Stimulated activated CD8-positive, alpha-beta memory T cell treated with anti-CD3 and anti-CD28 coated beads, Interleukin-15, amount 100 ng/mL, for 48 hours (primary cell): ENCODE results near the gene SHQ1.
"Not testable (repeated sequence)": the region's sequence is repeated elsewhere in the genome, so short reads cannot be mapped to it uniquely, and the experiment has no call there.

Experiments
- DNase-seq, 2 donors: peaks; one replicate each; pipeline ENCODE4 v3.0.0-alpha.2; 2020; ENCODE audit warnings: low read depth in 2 of 2

SHQ1 gene

DNA sequence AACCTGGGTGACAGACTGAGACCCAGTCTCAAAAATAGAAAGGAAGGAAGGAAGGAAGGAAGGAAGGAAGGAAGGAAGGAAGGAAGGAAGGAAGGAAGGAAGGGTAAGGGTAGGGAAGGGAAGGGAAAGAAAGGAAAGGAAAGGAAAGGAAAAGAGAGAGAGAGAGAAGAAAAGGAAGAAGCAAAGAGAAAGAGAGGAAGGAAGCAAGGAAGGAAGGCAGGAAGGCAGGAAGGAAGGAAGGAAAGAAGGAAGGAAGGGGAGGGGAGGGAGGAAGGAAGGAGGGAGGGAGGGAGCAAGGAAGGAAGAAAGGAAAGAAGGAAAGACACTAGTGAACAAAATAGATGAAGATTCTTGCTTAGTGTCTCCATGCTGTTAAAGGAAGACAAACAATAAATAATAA, 129.1 kb downstream of the SHQ1 start:
- DNase-seq = no peak

DNA sequence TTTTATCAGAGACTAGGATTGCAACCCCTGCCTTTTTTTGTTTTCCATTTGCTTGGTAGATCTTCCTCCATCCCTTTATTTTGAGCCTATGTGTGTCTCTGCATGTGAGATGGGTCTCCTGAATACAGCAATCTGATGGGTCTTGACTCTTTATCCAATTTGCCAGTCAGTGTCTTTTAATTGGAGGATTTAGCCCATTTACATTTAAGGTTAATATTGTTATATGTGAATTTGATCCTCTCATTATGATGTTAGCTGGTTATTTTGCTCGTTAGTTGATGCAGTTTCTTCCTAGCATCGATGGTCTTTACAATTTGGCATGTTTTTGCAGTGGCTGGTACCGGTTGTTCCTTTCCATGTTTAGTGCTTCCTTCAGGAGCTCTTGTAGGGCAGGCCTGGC, 134.1 kb downstream of the SHQ1 start:
- not testable (repeated sequence) for DNase-seq

DNA sequence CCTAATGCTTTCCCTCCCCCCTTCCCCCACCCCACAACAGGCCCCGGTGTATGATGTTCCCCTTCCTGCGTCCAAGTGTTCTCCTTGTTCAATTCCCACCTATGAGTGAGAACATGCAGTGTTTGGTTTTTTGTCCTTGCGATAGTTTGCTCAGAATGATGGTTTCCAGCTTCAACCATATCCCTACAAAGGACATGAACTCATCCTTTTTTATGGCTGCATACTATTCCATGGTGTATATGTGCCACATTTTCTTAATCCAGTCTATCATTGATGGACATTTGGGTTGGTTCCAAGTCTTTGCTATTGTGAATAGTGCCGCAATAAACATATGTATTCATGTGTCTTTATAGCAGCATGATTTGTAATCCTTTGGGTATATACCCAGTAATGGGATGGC, 137.8 kb downstream of the SHQ1 start:
- not testable (repeated sequence) for DNase-seq

DNA sequence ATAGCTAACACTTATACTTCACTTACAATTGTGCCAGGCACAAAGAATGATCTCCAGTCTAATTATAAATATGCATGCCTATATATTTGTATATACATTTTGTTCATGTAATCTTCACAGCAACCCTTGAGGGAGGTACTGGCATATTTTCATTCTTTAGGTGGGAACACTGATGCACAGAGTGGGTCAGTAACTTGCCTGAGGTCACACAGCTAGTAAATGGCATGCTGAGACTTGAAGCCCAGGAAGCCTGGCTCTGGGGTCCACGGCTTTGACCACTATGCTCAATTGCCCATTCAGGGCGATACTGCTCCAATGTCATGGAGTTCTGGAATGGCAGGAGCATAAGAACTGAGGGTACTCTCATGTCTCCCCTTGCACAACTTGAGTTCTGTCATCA, 139.8 kb downstream of the SHQ1 start:
- DNase-seq = no peak

DNA sequence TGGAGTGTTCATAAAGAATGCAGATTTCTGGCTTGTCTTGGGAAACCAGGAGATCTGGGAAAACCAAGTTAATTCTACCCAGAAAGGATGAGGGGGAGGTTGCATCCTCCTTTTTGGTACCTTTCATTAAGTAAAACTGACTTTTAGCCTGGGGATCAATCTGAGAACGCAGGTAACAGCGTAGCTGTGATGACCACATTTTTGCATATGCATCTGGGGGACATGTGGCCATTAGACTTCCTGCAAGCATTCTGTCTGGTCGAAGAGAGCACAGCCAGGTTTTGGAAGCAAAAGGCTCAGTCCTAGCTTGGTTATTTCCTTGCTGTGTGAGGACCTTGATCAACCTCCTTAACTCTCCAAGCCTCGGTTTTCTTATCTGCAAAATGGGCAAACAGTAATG, 145.2 kb downstream of the SHQ1 start:
- DNase-seq = no peak

DNA sequence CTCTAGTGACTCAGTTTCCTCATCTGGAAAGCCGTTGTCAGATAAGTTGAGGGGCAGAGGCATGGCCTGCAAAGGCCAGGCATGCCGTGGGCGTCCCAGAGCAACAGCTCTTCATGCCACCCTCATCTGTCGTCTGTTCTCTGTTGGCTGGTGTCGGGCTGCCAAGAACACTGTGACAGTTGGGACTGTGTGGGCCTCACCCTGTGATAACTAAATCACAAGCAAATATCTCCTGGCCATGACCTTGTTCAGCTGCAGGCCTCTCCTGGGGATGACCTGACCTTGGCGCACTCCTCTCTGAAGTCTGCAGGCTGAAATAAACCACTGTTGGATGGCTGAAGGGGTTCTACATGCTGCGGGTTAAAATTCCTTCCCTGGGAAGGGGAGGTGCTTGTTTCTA, 145.9 kb downstream of the SHQ1 start:
- DNase-seq = no peak

DNA sequence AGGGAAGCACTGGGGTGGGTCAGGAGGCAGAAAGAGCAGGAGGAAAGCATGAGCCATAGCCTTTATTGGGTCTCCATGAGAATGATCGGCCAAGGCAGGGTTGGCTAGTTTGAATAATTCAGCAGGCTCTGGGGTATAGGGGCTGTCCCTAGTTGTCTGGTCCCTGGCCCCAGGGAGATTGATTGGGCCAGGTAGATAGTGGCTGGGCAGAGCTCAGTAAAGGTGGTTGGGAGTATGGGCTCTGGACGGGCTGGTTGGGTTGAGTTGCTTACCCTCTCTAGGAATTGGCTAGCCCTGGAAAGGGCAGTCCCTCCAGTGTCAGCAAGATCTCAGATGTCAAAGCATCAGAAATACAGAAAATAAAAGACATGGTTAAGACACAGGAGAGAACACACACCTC, 148.1 kb downstream of the SHQ1 start:
- DNase-seq = no peak

DNA sequence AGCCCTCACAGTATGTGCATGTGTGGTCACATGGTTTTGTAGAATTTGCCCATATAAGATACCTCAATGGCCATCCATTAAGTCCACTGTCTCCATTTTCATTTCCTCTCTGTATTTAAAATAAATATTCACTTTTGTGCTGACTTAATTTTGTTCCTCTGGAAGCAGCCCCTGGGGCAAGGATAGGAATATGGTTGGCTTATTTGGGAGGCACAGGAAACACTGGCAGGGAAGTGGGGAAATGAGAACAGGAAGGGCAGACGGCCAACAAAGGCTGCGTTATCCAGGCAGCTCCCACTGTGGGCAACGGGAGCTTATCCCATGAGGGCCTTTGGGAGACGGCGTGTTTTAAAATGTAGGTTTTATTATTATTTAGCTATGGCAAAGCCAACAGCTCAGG, 148.6 kb downstream of the SHQ1 start:
- no peak for DNase-seq
